ENCODE results near the gene GARRE1. TPM values are rescaled to one million over a fixed set of nuclear protein-coding genes. Genes with fewer than 3 reads are reported as not detected.
A peak's percentile ranks its signal among the peaks of the same experiment; 100 is the strongest.
"Not testable (repeated sequence)": the region's sequence is repeated elsewhere in the genome, so short reads cannot be mapped to it uniquely, and the experiment has no call there.

Gene GARRE1
- total RNA-seq, 1 experiment from 2014 or later, result 9.2 TPM

- DNase-seq (ENCODE audit: low spot score), result no peak
These were observed 6.4 kb downstream of the GARRE1 start for GRCh38 chr19:34260771-34261173.

- no peak for DNase-seq (ENCODE audit: low spot score)
These were observed 7.2 kb downstream of the GARRE1 start for GRCh38 chr19:34261334-34262109.

- DNase-seq (ENCODE audit: low spot score), result no peak
These were observed 9.4 kb downstream of the GARRE1 start for GRCh38 chr19:34263745-34264237.

GRCh38 chr19:34265221-34265650 is 10.9 kb downstream of the GARRE1 start:
- DNase-seq (ENCODE audit: low spot score), result no peak

- no peak for DNase-seq (ENCODE audit: low spot score)
These were observed 14.7 kb downstream of the GARRE1 start for GRCh38 chr19:34269081-34269480.

- no peak for DNase-seq (ENCODE audit: low spot score)
These were observed 15.1 kb downstream of the GARRE1 start for GRCh38 chr19:34269489-34269888.

GRCh38 chr19:34269968-34270621 is 15.7 kb downstream of the GARRE1 start:
- DNase-seq (ENCODE audit: low spot score), result peak; percentile 90

- no peak for DNase-seq (ENCODE audit: low spot score)
These were observed 18.8 kb downstream of the GARRE1 start for GRCh38 chr19:34273121-34273520.

- no peak for DNase-seq (ENCODE audit: low spot score)
These were observed 20.0 kb downstream of the GARRE1 start for GRCh38 chr19:34274284-34274826.

- DNase-seq (ENCODE audit: low spot score), result peak; percentile 63
These were observed 20.7 kb downstream of the GARRE1 start for GRCh38 chr19:34274827-34275625.

- DNase-seq (ENCODE audit: low spot score), result no peak
These were observed 21.4 kb downstream of the GARRE1 start for GRCh38 chr19:34275705-34276104.

GRCh38 chr19:34276614-34277013 is 22.3 kb downstream of the GARRE1 start:
- no peak for DNase-seq (ENCODE audit: low spot score)

- no peak for DNase-seq (ENCODE audit: low spot score)
These were observed 22.9 kb downstream of the GARRE1 start for GRCh38 chr19:34277244-34277643.

- DNase-seq (ENCODE audit: low spot score), result no peak
These were observed 24.4 kb downstream of the GARRE1 start for GRCh38 chr19:34278783-34279182.

- not testable (repeated sequence) for DNase-seq (ENCODE audit: low spot score)
These were observed 27.1 kb downstream of the GARRE1 start for GRCh38 chr19:34281444-34281843.

- no peak for DNase-seq (ENCODE audit: low spot score)
These were observed 28.5 kb downstream of the GARRE1 start for GRCh38 chr19:34282611-34283519.

- DNase-seq (ENCODE audit: low spot score), result no peak
These were observed 30.2 kb downstream of the GARRE1 start for GRCh38 chr19:34284505-34284904.

GRCh38 chr19:34287662-34288140 is 33.3 kb downstream of the GARRE1 start:
- DNase-seq (ENCODE audit: low spot score), result no peak

GRCh38 chr19:34288381-34288780 is 34.0 kb downstream of the GARRE1 start:
- DNase-seq (ENCODE audit: low spot score), result no peak

- no peak for DNase-seq (ENCODE audit: low spot score)
These were observed 36.9 kb downstream of the GARRE1 start for GRCh38 chr19:34291235-34291634.

- no peak for DNase-seq (ENCODE audit: low spot score)
These were observed 40.7 kb downstream of the GARRE1 start for GRCh38 chr19:34295103-34295502.

All from A172 (cell line).